DND-41 (cell line): ENCODE results near the gene INHBC.

Source experiments
- ATAC-seq: fragments of 200-7000 bp; cut with Tn5 transposase; 3 replicates; pipeline ENCODE4 v1.9.1; 2021; ENCODE audit warnings: low read depth; ENCODE audit not compliant: insufficient read depth
- DNase-seq: peaks from one replicate; pipeline ENCODE4 v3.0.0-alpha.2; 2020
- H2AFZ ChIP-seq: 2 replicates; pipeline ENCODE4 v1.6.0; 2012; ENCODE audit warnings: low read depth, low read length
- H3K27ac ChIP-seq: 2 replicates; pipeline ENCODE4 v1.5.1; 2012; ENCODE audit warnings: low read length, inconsistent platforms
- H3K27me3 ChIP-seq: fragments of 200-600 bp; sonication (generic); 2 replicates; pipeline ENCODE4 v1.6.0; 2012; ENCODE audit warnings: low read length, mild to moderate bottlenecking, inconsistent platforms; ENCODE audit not compliant: insufficient read depth, poor library complexity
- H3K36me3 ChIP-seq: 2 replicates; pipeline ENCODE4 v1.5.1; 2012; ENCODE audit warnings: low read length, inconsistent platforms; ENCODE audit not compliant: insufficient read depth
- H3K4me1 ChIP-seq: 2 replicates; pipeline ENCODE4 v1.5.1; 2012; ENCODE audit warnings: mild to moderate bottlenecking, low read length; ENCODE audit not compliant: insufficient read depth
- H3K4me2 ChIP-seq: 2 replicates; pipeline ENCODE4 v1.6.0; 2012; ENCODE audit warnings: mild to moderate bottlenecking, moderate library complexity, low read length, inconsistent platforms; ENCODE audit not compliant: insufficient read depth
- H3K4me3 ChIP-seq, 2 experiments: fragments of 200-600 bp in 1 of 2; shearing (Covaris generic) in 1 of 2; 2 replicates each; pipeline ENCODE4 v1.5.1; 2012 to 2016; ENCODE audit warnings: inconsistent platforms in 2 of 2, low read length in 2 of 2, mild to moderate bottlenecking in 2 of 2, low read depth in 1 of 2, moderate library complexity in 1 of 2
- H3K79me2 ChIP-seq: 2 replicates; pipeline ENCODE4 v1.6.0; 2012; ENCODE audit warnings: low read length, inconsistent platforms; ENCODE audit not compliant: insufficient read depth
- H3K9ac ChIP-seq: 2 replicates; pipeline ENCODE4 v1.6.0; 2012; ENCODE audit warnings: low read depth, mild to moderate bottlenecking, inconsistent platforms, low read length, moderate library complexity
- H3K9me3 ChIP-seq: 2 replicates; pipeline ENCODE4 v1.5.1; 2012; ENCODE audit warnings: low read length, moderate library complexity, mild to moderate bottlenecking, inconsistent platforms; ENCODE audit not compliant: insufficient read depth, severe bottlenecking
- H4K20me1 ChIP-seq: 2 replicates; pipeline ENCODE4 v1.6.0; 2012; ENCODE audit warnings: low read length; ENCODE audit not compliant: insufficient read depth
- EZH2 ChIP-seq: IDR thresholded peaks from 3 replicates; pipeline ENCODE4 v1.6.1; 2012; ENCODE audit warnings: borderline replicate concordance, low read depth, mild to moderate bottlenecking, moderate library complexity, low read length, inconsistent platforms; ENCODE audit not compliant: severe bottlenecking
- TF ChIP-seq, protein P1 (sequence below): IDR thresholded peaks from 2 replicates; pipeline ENCODE4 v1.5.1; 2012; ENCODE audit warnings: borderline replicate concordance, low read length, moderate library complexity, mild to moderate bottlenecking; ENCODE audit not compliant: poor library complexity, severe bottlenecking; ENCODE audit errors: extremely low read depth

Gene INHBC

DNA sequence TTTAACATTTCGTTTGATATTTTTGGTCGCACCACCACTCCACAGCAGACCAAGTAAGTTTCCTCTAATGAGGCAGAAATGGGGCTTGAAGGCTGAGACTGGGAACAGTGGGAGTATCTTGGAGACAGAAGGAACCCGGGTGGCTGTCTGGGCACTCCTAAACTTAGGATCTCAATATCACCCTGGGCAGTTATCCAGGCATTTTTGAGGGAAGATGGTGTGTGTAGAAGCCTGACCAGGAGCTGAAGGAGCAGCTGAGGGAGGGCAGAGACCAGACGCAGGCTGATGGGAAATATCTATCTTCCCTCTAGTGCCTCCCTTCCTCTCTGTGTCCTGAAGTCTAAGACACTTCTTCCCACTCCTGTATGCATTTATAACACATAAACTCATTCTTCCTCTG lies 64.0 kb downstream of the INHBC start:
- H3K4me3 ChIP-seq: no peak overlapping the region
- H3K9ac ChIP-seq: no peak overlapping the region
- no peak overlapping the region for H3K27ac ChIP-seq
- H3K27me3 ChIP-seq: no peaks in the 10 kb centered on the region
- H4K20me1 ChIP-seq: peaks cover 23% of the 10 kb centered on the region; the same call in 1 of the 2 replicates
- H3K9me3 ChIP-seq: no peaks in the 10 kb centered on the region
- peaks cover 42% of the 10 kb centered on the region for H3K79me2 ChIP-seq
- DNase-seq (no peak), ATAC-seq (no peak)
- H3K4me1 ChIP-seq: no peaks in the 10 kb centered on the region
- peaks cover 77% of the 10 kb centered on the region for H3K36me3 ChIP-seq
- H2AFZ ChIP-seq: no peak overlapping the region
- TF ChIP-seq, protein P1, sequence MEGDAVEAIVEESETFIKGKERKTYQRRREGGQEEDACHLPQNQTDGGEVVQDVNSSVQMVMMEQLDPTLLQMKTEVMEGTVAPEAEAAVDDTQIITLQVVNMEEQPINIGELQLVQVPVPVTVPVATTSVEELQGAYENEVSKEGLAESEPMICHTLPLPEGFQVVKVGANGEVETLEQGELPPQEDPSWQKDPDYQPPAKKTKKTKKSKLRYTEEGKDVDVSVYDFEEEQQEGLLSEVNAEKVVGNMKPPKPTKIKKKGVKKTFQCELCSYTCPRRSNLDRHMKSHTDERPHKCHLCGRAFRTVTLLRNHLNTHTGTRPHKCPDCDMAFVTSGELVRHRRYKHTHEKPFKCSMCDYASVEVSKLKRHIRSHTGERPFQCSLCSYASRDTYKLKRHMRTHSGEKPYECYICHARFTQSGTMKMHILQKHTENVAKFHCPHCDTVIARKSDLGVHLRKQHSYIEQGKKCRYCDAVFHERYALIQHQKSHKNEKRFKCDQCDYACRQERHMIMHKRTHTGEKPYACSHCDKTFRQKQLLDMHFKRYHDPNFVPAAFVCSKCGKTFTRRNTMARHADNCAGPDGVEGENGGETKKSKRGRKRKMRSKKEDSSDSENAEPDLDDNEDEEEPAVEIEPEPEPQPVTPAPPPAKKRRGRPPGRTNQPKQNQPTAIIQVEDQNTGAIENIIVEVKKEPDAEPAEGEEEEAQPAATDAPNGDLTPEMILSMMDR: no peak
- TF ChIP-seq EZH2: no peak
- H3K4me2 ChIP-seq: no peak overlapping the region

DNA sequence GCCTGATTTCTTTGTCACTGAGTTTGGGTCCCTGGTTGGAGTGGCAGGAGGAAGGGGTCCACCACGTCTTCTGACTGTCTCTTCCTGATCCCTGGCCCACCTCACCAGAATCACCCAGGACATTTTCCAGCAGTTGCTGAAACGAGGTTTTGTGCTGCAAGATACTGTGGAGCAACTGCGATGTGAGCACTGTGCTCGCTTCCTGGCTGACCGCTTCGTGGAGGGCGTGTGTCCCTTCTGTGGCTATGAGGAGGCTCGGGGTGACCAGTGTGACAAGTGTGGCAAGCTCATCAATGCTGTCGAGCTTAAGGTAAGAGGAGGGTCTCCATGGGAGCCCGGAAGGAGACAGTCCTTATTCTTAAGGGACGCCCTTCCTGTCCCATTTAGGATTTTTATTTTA lies 65.6 kb downstream of the INHBC start:
- ATAC-seq (no peak), DNase-seq (no peak)
- Histone ChIP-seq H3K27ac (no peak overlapping the region; the same call in 1 of the 2 replicates), H3K79me2 (peaks cover 48% of the 10 kb centered on the region), H4K20me1 (peaks cover 23% of the 10 kb centered on the region; the same call in 1 of the 2 replicates), H3K9ac (no peak overlapping the region), H3K36me3 (peaks cover 91% of the 10 kb centered on the region), H3K4me3 (no peak overlapping the region), H3K9me3 (no peaks in the 10 kb centered on the region), H3K27me3 (no peaks in the 10 kb centered on the region), H3K4me2 (no peak overlapping the region), H3K4me1 (no peaks in the 10 kb centered on the region), H2AFZ (no peak overlapping the region)
- TF ChIP-seq, protein P1: no peak
- no peak for TF ChIP-seq EZH2
